Epithelial cell of esophagus (primary cell): ENCODE data around the gene RPS6KB2.

ENCODE experiments used
- DNase-seq: peaks from one replicate; pipeline ENCODE4 v3.0.0; 2010; ENCODE audit warnings: low read depth
- H3K4me3 ChIP-seq: 2 replicates; pipeline ENCODE4 v1.5.1; 2011; ENCODE audit warnings: mild to moderate bottlenecking, low read length, control low read depth
- TF ChIP-seq, protein P1 (sequence below): IDR thresholded peaks from 2 replicates; pipeline ENCODE4 v1.5.1; 2011; ENCODE audit warnings: low read depth, mild to moderate bottlenecking, low read length, control low read depth, inconsistent platforms; ENCODE audit not compliant: insufficient read depth; ENCODE audit errors: missing control alignments

The RPS6KB2 gene

GRCh38 chr11:67418476-67419281, 9.6 kb upstream of the RPS6KB2 start:
- TF ChIP-seq, protein P1, sequence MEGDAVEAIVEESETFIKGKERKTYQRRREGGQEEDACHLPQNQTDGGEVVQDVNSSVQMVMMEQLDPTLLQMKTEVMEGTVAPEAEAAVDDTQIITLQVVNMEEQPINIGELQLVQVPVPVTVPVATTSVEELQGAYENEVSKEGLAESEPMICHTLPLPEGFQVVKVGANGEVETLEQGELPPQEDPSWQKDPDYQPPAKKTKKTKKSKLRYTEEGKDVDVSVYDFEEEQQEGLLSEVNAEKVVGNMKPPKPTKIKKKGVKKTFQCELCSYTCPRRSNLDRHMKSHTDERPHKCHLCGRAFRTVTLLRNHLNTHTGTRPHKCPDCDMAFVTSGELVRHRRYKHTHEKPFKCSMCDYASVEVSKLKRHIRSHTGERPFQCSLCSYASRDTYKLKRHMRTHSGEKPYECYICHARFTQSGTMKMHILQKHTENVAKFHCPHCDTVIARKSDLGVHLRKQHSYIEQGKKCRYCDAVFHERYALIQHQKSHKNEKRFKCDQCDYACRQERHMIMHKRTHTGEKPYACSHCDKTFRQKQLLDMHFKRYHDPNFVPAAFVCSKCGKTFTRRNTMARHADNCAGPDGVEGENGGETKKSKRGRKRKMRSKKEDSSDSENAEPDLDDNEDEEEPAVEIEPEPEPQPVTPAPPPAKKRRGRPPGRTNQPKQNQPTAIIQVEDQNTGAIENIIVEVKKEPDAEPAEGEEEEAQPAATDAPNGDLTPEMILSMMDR: no peak
- no peak for DNase-seq
- H3K4me3 ChIP-seq: no peak overlapping the region

DNA sequence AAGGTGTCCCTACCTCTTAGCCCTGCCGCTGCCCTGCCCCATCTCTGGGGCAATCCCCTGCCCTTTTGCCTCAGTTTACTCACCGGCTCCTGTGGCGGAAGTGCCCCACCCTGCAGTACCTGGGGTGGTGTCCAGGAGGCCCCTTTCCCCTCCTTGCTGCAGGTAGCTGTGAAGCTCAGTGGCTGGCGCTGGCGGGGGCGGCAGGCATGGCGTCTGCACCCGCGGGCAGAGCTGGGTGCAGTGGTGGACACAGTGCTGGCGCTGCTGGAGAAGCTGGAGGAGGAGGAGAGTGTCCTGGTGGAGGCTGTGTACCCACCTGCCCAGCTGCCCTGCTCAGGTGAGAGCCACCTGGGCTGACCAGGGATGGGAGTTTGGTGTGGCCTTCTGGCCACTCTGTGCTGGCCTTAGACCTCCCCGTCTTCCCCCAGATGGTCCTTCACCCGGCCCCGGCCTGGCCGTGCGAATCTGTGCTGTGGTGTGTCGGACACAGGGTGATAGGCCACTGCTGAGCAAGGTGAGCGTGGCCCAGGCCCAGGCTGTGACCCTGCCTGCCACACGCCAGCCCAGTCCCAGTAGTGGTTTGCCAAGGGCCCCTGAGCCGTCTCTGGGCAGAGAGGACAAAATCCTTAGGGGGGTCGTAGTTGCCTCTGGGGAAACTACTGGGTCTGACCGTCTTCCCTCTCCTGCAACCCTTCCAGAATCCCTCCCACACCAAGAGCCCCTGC, 8.8 kb upstream of the RPS6KB2 start:
- TF ChIP-seq, protein P1: no peak
- DNase-seq: no peak
- H3K4me3 ChIP-seq: no peak overlapping the region

DNA sequence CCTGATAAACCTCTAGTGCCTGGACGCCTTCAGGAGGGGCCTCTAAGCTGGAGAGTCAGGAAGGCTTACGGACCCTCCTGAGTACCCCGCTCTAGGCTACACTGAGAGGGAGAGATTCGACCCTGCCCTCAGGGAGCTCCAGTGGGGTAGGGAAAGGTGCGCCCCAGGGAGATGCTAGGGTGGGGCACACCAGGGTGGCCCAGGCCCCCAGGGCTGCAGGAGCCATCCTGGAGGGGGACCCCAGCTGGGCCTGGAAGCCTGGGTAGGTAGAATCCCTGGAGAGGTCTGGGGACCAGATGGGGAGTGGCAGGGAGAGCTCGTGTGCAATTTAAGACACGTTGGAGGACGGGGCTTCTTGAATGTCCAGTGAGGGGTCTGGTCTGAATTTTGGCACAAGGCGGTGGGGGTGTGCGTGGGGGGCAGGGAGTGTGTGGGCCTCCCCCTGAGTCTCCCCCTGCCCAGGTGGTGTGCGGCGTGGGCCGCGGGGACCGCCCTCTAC, 8.1 kb upstream of the RPS6KB2 start:
- no peak for DNase-seq
- peak overlapping the region; percentile 25 for H3K4me3 ChIP-seq
- TF ChIP-seq, protein P1: no peak

DNA sequence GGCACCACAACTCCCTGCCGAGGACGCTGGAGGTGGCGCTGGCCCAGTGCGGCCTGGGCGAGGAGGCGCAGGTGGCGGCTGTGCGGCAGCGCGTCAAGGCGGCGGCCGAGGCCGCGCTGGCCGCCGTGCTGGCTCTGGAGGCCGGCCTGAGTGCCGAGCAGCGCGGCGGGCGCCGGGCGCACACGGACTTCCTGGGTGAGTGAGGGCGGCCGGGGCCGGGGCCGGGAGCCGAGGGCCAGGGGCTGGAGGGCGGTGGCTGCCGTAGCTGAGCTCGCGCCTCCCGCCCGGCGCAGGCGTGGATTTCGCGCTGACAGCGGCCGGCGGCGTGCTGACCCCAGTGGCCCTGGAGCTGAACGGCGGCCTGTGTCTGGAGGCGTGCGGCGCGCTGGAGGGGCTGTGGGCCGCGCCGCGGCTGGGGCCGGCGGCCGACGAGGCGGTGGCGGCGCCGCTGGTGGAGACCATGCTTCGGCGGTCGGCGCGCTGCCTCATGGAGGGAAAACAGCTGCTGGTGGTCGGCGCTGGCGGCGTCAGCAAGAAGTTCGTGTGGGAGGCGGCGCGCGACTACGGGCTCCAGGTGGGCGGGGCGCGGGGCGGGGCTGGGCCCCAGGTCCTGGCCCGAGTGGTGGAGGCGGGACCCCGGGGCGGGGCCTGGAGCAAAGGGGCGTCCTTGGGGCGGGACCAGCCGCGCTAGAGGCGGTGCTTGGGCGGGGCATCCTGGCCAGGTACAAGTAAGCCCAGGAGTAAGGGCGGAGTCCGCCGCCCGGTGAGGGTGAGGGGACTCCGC, 7.5 kb upstream of the RPS6KB2 start:
- peak; percentile 97 for DNase-seq
- TF ChIP-seq, protein P1: no peak
- peak overlapping the region; percentile 31 for H3K4me3 ChIP-seq

- TF ChIP-seq, protein P1: no peak
- peak overlapping the region; percentile 9 for H3K4me3 ChIP-seq
- DNase-seq: no peak
Observed at GRCh38 chr11:67421430-67422031, 6.8 kb upstream of the RPS6KB2 start.

- no peak overlapping the region for H3K4me3 ChIP-seq
- TF ChIP-seq, protein P1: no peak
- DNase-seq: peak; percentile 89
Observed at GRCh38 chr11:67422891-67423290, 5.4 kb upstream of the RPS6KB2 start.
